Left cardiac atrium (tissue), 4 donors: Measurements from ENCODE around the gene ABLIM2. TPM values are rescaled to one million over a fixed set of nuclear protein-coding genes. Genes with fewer than 3 reads are reported as not detected.

Experiments used
- ATAC-seq, 2 donors: fragments of 200-7000 bp; cut with Tn5 transposase; one replicate each; pipeline ENCODE4 v1.9.1; 2020; ENCODE audit warnings: mild to moderate bottlenecking in 2 of 2, moderate library complexity in 2 of 2
- DNase-seq: peaks from one replicate; pipeline ENCODE4 v3.0.0-alpha.2; 2020
- intact Hi-C, 2 donors: fragments of 100-400 bp; cut with DNase I; formaldehyde crosslinking; loops; one replicate each; pipeline versions ENCODE4 v1.14.1 to v1.15.1; 2022 to 2023
- total RNA-seq, 2 donors: library from RNA; stranded (reverse); fragmentation: NEBNext Ultra II Directional; extraction: Animal tissue kit (Norgen Biotek cat#: 25700); gene quantifications; one replicate each; pipeline ENCODE4 v1.2.1, GENCODE V29; 2021
- donor health status: DM: no; HTN: yes; CAD: no.
- donor health status: DM: no; HTN: yes; CAD: no; lungs with severe emphysema.
- donor health status: DM: yes; HTN: yes; CAD: no.
- donor health status: Dilated cardiomyopathy.

Gene ABLIM2
- total RNA-seq, 2 donors from 2014 or later = 14.3 to 23.1 TPM

GRCh38 chr4:8072235-8072968, 86.2 kb downstream of the ABLIM2 start:
- no peak for DNase-seq

DNA sequence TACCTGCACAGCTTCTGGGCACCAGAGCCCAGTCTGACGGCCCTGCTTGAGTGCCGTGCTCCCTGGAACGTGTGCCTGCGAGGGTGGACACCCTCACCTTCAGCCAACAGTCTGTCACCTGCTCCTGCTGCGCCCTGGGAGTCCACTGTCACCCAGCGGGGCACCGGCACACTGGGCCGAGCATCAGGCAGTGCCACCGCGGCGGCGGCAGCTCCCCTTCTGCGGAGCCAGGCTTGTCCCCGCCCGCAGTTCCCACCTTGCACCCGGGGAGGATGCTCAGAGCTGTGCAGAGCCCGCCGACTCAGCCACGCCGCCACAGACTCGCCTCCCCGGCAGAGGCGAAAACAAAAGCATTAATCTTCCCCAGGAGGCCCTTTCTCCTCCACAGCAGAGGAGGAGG, 86.8 kb downstream of the ABLIM2 start:
- intact Hi-C loops = no loop called here
- ATAC-seq = no peak
- DNase-seq = no peak

More at GRCh38 chr4:8072235-8072968, 86.2 kb downstream of the ABLIM2 start:
- no peak for ATAC-seq
- intact Hi-C loops = no loop called here

DNA sequence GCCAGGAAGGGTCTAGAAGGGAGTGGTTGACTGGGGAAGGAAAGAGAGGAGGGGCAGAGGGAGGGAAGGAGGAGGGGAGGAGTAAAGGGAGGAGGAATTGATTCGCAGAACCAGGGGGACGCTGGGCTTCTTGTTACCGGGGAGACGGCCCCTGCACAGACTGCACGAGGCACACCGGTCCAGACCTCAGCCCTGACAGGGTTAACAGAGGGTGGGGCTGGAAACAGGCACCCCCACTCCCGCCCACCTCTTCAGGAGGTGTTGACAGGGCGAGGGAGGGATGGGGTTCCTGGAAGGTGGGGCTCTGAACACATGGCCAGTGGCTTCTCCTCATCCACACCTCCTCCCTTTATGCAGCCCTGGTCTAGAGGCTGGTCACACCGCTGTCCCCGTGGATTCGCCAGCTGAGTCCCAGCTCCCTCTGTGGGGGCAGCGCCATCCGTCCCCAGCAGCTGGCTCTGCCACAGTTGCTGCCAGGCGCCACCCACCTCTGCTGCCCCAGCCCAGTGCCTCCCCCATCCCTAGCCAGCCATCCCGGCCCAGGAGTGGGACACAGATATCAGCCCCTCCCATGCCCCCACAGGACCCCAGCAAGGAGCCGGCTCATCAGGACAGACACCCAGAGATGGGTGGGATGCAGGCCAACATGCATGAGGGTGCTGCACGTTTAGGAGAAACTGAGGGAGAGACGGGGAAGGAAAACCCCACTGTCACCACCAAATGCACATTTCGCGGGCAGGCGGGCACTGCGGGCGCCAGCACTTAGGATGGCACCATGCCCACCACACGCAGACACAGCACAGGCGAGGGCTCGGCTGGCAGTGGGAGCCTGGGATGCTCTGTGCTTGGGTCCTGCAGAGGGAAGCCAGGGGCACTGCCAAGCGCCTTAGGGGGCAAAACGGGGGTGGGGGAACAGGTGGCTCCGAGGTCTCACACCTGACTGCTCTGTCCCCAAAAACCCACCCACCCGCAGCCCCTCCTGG, 87.6 kb downstream of the ABLIM2 start:
- intact Hi-C loops = no loop called here
- no peak for DNase-seq

DNA sequence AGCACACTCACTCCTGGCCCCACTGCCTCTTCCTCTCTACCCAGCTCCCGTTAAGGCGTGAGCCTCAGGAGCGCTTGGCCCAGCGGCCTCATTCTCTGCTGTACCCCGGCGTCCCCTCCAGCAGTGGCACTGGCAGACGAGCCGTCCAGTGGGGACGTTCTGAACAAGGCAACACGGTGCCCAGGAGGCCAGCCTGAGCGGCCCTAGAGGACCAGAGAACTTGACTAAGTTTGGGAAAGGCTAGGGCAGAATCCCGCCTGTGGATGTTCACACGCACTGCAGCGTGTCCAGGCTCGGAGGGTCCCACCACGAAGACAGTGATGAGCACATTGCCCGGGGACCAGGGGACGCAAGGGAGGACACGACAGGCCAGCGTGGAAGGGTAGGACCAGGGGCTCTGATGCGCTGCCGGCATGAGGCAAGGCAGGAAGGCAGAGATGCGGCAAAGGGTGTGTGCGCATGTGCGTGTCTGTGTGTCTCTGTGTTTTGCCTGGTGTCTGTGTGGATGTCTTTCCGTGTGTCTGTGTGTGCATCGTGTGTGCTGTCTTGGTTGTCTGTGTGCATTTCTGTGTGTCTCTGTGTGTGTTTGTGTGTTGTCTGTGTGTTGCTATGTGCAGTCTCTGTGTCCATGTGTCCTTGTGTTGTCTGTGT, 89.4 kb downstream of the ABLIM2 start:
- DNase-seq (no peak), ATAC-seq (no peak)
- intact Hi-C loops = no loop called here

More for the DNA sequence above, 87.6 kb downstream of the ABLIM2 start:
- peak in 1 of 2 donors; percentile 38 for ATAC-seq

DNA sequence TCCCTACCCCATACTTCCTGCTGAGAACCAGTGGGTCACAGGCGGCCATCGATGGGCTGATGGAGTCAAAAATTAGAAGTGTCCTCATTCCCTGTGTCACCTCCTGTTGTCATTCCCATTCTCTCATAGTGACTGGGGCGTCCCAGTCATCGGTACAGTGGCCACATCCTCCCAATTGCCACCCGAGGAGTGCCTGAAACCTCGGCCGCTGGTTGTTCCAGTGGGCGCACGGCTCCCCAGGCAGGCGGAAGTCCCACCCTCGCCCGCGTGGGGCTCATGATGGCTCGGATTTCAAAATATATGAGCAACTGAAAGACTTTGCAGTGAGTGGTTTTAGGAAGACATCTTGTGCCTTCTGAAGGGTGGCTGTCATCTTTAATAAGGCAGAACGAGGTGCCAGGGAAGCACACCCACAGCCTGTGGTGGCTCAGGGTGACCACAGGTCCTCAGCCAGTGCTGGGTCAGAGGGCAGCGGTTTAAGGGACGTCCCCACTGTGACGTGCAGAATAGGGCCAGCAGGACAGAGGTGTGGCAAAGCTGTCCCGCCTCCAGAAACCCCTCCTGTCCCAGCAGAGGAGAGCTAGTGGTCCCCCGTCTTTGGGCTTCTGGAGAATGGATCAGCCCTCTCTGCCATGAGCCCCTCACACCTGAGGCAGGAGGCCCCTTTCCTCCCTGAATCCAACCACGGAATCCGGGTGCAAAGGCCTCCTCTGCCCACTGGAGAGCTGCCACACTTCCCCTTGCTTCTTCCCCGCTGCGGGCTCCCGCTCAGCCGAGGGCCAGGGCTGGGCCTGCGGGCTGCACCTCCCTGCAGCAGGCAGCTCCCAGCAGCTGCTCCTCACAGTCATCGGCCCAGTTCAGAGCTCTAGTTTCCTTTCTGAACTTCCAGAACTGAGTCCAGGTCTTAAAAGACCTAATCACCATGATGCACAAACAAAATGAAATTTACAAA, 90.4 kb downstream of the ABLIM2 start:
- DNase-seq = no peak
- ATAC-seq = no peak
- intact Hi-C loops = no loop called here

DNA sequence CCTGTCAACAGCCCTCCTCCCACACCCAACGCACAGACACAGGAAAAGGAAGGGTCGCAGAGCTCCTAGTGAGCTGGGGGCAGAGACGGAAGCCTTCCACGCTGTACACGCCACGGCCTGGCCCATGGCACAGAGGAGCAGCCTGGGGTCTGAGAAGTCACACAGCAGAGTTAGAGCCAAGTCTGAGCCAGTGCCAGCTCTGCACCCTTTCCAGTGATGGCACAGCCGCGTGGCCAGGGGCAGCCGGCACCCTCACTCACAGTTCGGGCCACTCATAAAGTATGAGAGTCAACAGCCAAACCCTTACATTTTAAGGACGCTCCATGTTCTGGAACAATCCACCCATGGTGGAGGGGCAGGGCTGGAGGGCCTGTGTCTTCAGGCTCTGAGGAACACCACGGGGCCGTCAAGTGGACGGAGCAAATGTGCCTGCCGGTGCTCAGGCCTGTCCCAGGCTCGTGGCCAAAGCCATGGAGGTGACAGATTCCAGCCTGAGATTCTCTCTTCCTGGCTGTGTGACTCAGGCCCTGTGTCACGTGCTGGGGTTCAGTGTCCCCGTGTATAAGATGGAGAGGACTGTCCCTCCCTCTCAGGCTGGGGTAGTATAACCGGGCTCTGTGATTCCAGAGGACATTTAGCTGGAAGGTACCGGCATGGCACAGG, 91.2 kb downstream of the ABLIM2 start:
- intact Hi-C loops = no loop called here
- peak; percentile 79 to 88 for ATAC-seq
- peak; percentile 67 for DNase-seq

- intact Hi-C loops = no loop called here
- DNase-seq (no peak), ATAC-seq (no peak)
These were observed 92.2 kb downstream of the ABLIM2 start for GRCh38 chr4:8066336-8066931.

DNA sequence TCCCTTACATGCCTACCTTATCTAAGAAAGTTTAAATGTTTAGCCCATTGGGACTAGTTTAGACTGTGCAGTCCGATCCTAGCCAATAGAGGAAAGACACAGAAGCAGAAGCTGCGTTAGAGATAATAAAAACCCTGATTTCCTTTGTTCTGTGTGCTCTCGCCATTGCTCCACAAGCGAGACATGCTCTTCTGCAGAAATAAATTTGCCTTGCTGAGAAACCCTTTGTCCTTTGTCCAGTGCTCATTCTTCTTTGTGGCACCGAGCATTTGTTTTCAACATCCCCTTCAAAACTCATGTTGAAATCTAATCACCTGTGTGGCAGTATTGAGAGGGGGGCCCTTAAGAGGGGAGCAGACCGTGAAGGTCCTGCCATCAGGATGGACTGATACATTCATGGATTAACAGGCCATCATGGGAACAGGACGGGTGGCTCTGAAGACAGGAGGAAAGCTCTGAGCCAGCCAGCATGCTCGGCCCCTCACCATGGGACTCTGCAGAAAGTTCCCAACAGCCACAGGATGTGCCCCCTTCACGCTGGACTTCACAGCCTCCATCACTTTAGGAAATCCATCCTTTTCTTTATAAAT, 94.5 kb downstream of the ABLIM2 start:
- ATAC-seq (no peak), DNase-seq (no peak)

DNA sequence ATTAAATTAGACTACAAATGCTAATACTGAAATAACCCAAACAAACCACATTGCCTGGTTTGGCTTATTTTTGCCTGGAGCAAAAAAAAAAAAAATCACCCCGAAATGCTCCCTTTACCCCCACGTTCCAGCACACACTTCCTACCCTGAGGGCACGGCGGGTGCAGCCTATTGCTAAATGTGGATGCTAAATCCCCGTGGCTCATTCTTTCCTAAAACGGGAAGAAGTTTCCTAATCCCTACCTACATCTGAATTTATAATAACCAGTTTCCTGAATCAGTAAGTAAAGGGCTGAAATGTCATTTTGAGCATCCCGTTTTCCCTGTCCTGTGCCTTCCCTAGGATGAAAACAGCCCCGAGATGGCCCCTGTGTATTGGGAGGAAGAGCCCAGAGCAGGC, 97.0 kb downstream of the ABLIM2 start:
- DNase-seq (no peak), ATAC-seq (no peak)
- intact Hi-C loops = no loop called here

More for the DNA sequence above, 94.5 kb downstream of the ABLIM2 start:
- intact Hi-C loops = no loop called here

DNA sequence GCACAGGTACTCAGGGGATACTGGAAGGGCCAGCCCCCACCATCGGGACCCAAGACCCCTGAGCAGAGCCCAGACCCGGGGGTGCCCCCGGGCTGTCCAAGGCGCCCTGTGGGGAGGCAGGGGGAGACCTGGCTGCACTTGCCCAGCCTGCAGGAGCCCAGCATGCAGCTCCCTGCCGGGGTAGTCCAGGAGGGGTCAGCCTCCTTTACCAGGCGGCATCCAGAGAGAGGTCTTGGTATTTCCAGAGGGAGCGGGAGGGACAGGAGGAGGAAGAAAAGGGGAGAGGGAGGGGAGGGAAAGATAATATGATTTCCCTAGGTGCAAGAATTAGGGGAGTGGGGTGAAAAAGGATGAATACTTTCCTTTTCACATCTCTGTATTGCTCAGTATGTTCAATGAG, 97.5 kb downstream of the ABLIM2 start:
- intact Hi-C loops = no loop called here
- no peak for DNase-seq

DNA sequence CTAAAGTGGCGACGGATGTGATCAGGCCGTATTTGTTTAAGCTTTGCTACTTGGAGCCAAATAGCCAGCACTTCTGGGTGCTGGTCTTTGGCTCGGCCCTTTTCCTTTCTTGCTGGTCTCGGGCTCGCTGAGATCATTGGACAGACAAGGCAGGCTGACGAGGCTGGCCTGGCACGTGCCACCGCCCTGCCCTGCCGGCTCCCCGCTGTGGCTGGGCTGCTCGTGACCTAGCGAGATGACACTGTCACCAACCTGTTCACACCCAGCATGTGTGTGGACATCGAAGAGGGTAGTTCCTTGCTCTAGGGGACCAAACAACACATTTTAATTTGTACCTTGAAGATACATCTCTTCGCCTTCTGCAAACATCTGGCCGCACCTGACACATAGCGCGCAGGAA, 98.0 kb downstream of the ABLIM2 start:
- ATAC-seq (no peak), DNase-seq (no peak)
- intact Hi-C loops = no loop called here

More for the DNA sequence above, 97.5 kb downstream of the ABLIM2 start:
- ATAC-seq = no peak

DNA sequence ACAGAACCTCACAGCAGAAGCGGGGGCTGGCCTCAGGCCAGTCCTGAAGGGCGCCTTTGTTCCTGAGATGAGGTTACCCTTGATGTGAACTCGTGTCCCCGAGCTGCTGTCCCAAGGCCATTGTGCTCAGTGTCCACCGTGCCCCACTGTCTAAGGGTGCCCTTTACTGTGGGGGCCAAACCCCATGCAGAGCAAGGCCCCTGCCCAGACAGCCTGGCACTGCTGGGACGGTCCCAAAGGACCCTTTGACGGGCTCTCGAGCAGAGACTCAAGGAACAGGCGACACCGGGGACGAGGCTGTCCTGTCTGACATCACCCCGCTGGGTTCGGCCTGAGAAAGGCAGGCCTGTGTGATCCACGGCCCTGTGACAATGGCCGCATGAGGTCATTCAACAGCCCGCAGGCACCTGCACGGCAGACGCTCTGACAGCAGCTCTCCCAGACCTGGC, 100.6 kb downstream of the ABLIM2 start:
- no peak for DNase-seq
- no peak for ATAC-seq
- intact Hi-C loops = no loop called here

- DNase-seq (no peak), ATAC-seq (no peak)
- intact Hi-C loops = no loop called here
These were observed 103.4 kb downstream of the ABLIM2 start for GRCh38 chr4:8055206-8055605.

- intact Hi-C loops = no loop called here
- ATAC-seq (no peak), DNase-seq (no peak)
These were observed 104.7 kb downstream of the ABLIM2 start for GRCh38 chr4:8053688-8054449.

- intact Hi-C loops = no loop called here
- DNase-seq = no peak
- ATAC-seq = no peak
These were observed 106.4 kb downstream of the ABLIM2 start for GRCh38 chr4:8052160-8052691.

- DNase-seq (no peak), ATAC-seq (no peak)
- intact Hi-C loops = no loop called here
These were observed 107.0 kb downstream of the ABLIM2 start for GRCh38 chr4:8051644-8052043.
